SU-DHL-6 (cell line): Measurements from ENCODE around the gene FGD5.

Source experiments
- EZH2phosphoT487 ChIP-seq: fragments of 200-600 bp; sonication (generic), shearing (Covaris generic); conservative IDR thresholded peaks from 2 replicates; pipeline ENCODE4 v1.6.1; 2018; ENCODE audit warnings: mild to moderate bottlenecking, antibody characterized with exemption, low read length, moderate library complexity, mixed read lengths
- TF ChIP-seq, protein P1 (sequence below): fragments of 200-600 bp; sonication (generic); IDR thresholded peaks from one replicate; pipeline ENCODE4 v1.5.1; 2017; ENCODE audit warnings: antibody characterized with exemption, mild to moderate bottlenecking, low read length, moderate library complexity; ENCODE audit not compliant: insufficient read depth, poor library complexity, severe bottlenecking

DNA sequence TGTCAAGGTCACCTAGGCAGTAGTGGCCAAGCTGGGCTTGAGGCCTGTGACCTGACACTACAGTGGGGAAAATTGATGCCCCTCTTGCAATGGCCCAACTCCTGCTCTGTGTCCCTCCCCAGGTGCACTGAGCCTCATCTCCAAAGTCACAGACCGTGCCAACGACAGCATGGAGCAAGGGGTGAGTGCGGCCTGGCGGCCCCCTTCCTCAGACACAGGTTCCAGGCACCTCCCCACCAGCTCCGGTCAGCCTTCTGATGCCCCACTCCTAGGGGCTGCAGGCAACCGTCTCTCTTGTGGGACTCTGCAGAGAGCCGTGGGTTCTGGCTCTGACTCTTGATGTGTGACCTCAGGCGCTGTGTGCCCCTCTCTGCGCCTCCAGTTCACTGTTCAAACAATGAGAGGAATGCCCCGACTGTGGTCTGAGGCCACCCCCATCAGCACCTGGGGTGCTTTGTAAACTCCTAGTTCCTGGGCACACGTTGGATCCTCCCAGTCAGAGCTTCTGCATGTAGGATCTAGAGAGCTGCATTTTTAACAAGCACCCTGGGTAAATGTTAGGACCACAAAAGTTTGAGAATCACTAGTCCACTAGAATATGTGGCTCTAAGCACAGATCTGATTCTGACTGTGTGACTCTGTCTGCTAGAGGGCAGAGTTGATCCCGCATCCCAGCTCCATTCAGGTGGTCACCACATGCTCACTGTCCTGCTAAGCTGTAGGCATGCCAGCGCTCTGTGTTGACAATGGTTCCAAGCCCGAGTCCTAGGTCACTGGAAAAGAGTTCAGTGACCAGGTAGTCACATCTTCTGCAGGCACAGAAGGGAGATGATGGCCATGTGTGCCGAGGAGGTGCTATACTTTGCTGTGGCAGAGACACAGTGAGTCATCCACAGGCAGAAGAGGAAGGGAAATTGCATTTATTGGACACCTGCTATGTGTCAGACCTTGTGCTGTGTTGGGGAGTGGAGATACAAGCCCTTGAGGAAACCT lies 82.4 kb downstream of the FGD5 start:
- TF ChIP-seq, protein P1, sequence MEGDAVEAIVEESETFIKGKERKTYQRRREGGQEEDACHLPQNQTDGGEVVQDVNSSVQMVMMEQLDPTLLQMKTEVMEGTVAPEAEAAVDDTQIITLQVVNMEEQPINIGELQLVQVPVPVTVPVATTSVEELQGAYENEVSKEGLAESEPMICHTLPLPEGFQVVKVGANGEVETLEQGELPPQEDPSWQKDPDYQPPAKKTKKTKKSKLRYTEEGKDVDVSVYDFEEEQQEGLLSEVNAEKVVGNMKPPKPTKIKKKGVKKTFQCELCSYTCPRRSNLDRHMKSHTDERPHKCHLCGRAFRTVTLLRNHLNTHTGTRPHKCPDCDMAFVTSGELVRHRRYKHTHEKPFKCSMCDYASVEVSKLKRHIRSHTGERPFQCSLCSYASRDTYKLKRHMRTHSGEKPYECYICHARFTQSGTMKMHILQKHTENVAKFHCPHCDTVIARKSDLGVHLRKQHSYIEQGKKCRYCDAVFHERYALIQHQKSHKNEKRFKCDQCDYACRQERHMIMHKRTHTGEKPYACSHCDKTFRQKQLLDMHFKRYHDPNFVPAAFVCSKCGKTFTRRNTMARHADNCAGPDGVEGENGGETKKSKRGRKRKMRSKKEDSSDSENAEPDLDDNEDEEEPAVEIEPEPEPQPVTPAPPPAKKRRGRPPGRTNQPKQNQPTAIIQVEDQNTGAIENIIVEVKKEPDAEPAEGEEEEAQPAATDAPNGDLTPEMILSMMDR: no peak
- TF ChIP-seq EZH2phosphoT487: no peak
